HUES6 (cell line): ENCODE results near the gene MED17.
"Not testable (repeated sequence)": the region's sequence is repeated elsewhere in the genome, so short reads cannot be mapped to it uniquely, and the experiment has no call there.

ENCODE experiments used
- H3K27ac ChIP-seq: 2 replicates; pipeline ENCODE4 v1.7.0; 2013; ENCODE audit warnings: low read depth, mild to moderate bottlenecking, low read length, inconsistent platforms
- H3K27me3 ChIP-seq: 2 replicates; pipeline ENCODE4 v1.6.1; 2013; ENCODE audit warnings: low read length; ENCODE audit not compliant: control insufficient read depth, insufficient read depth
- H3K36me3 ChIP-seq: 2 replicates; pipeline ENCODE4 v1.6.1; 2013; ENCODE audit warnings: low read length; ENCODE audit not compliant: control insufficient read depth, insufficient read depth
- H3K4me1 ChIP-seq: 2 replicates; pipeline ENCODE4 v1.6.1; 2013; ENCODE audit warnings: low read length; ENCODE audit not compliant: control insufficient read depth, insufficient read depth
- H3K4me3 ChIP-seq: 2 replicates; pipeline ENCODE4 v1.5.1; 2013; ENCODE audit warnings: low read depth, low read length
- H3K9ac ChIP-seq: one replicate; pipeline ENCODE4 v1.6.1; 2013; ENCODE audit warnings: mild to moderate bottlenecking, low read length
- H3K9me3 ChIP-seq: 2 replicates; pipeline ENCODE4 v1.6.1; 2013; ENCODE audit warnings: low read depth, low read length; ENCODE audit not compliant: control insufficient read depth, insufficient read depth

Gene MED17

GRCh38 chr11:93759123-93759522, 25.0 kb upstream of the MED17 start:
- H3K27ac ChIP-seq, H3K4me1 ChIP-seq, H3K27me3 ChIP-seq, H3K9ac ChIP-seq, H3K9me3 ChIP-seq, H3K4me3 ChIP-seq: not testable (repeated sequence)
- peaks cover 72% of the 10 kb centered on the region for H3K36me3 ChIP-seq

- Histone ChIP-seq H3K27me3 (no peaks in the 10 kb centered on the region), H3K9me3 (no peaks in the 10 kb centered on the region), H3K27ac (no peak overlapping the region), H3K4me3 (no peak overlapping the region), H3K4me1 (no peaks in the 10 kb centered on the region), H3K36me3 (peaks cover 51% of the 10 kb centered on the region), H3K9ac (no peak overlapping the region)
Observed at GRCh38 chr11:93761910-93762309, 22.2 kb upstream of the MED17 start.

DNA sequence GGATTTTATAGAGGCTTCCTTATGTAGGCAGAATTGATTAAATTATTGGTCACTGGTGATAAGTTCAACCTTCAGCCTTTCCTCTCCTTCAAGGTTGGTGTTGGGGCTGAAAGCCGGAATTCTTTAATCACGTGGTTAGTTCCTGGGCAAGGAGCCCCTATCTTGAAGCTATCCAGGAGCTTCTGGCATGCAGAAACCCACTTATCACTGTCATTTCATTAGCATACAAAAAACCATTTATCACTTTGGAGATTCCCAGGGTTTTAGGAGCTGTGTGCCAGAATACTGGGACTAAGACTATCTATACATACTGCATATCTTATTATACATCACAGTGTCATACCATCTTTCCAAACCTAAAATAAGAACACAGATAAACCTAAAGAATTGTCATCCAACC, 18.5 kb upstream of the MED17 start:
- Histone ChIP-seq H3K9ac (no peak overlapping the region), H3K9me3 (peaks cover 3% of the 10 kb centered on the region; the same call in 1 of the 2 replicates), H3K4me1 (peaks cover 3% of the 10 kb centered on the region; the same call in 1 of the 2 replicates), H3K4me3 (no peak overlapping the region), H3K36me3 (peaks cover 23% of the 10 kb centered on the region), H3K27me3 (no peaks in the 10 kb centered on the region), H3K27ac (no peak overlapping the region)

DNA sequence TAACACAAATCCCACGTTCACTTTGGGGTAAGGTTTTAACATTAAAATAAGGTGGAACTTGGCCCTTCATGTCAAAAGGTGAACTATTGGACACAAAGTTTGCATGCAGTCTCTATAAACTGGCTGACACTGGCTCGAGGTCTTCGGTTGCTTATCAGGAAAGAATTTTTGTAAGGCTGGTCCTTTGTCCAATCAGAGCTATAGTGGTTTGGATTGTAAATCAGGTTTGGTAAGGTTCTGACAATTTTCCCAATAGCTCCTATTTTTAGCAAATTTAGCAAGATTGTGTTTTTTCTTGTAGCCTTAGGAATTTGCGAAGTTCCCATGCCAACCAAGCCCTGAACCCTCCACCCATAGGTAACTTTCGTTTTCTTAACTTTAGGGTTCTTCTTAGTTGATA, 17.6 kb upstream of the MED17 start:
- no peak overlapping the region for H3K27ac ChIP-seq
- no peak overlapping the region for H3K9ac ChIP-seq
- H3K4me1 ChIP-seq = peaks cover 3% of the 10 kb centered on the region; the same call in 1 of the 2 replicates
- H3K36me3 ChIP-seq = peaks cover 16% of the 10 kb centered on the region
- no peaks in the 10 kb centered on the region for H3K27me3 ChIP-seq
- no peak overlapping the region for H3K4me3 ChIP-seq
- H3K9me3 ChIP-seq = peaks cover 3% of the 10 kb centered on the region; the same call in 1 of the 2 replicates

DNA sequence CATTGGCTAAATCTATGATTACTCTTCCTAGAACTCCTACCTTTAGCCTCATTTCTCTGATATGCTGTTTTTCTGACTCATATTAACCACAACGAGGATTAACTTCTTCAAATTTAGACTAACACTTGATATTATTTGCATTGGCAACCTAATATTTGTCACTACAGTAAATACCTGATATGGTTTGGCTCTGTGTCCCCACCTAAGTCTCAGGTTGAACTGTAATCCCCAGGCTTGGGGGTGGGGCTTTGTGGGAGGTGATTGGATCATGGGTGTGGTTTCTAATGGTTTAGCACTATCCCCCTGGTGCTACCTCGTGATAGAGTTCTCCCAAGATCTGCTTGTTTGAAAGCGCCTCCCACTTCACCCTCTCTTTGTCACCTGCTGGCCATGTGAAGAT, 17.1 kb upstream of the MED17 start:
- Histone ChIP-seq H3K4me1 (peaks cover 3% of the 10 kb centered on the region; the same call in 1 of the 2 replicates), H3K4me3 (no peak overlapping the region), H3K36me3 (peaks cover 11% of the 10 kb centered on the region), H3K9me3 (peaks cover 3% of the 10 kb centered on the region; the same call in 1 of the 2 replicates), H3K9ac (no peak overlapping the region), H3K27ac (no peak overlapping the region), H3K27me3 (no peaks in the 10 kb centered on the region)

DNA sequence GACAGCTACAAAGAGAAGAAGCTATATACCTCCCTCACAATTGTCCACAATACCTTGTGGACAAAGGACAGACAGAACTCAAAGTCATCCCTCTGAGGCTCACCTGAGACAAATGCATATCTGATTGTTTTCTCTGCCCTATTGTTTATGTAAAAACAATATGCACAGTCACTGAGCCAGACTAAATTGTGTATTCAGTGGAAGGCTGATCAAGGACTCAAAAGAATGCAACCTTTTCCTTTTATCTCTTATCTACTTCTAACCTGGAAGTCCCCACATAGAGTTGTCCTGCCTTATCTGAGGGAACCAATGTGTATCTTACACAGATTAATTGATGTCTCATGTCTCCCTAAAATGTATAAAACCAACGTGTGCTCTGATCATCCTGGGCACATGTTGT, 13.9 kb upstream of the MED17 start:
- H3K4me3 ChIP-seq = no peak overlapping the region
- peaks cover 3% of the 10 kb centered on the region; the same call in 1 of the 2 replicates for H3K9me3 ChIP-seq
- 0 out of 2 replicates have a peak overlapping the region, but pooled peaks have one; percentile 26 for H3K27ac ChIP-seq
- peaks cover 7% of the 10 kb centered on the region; the same call in 1 of the 2 replicates for H3K4me1 ChIP-seq
- no peaks in the 10 kb centered on the region for H3K27me3 ChIP-seq
- H3K9ac ChIP-seq = no peak overlapping the region
- H3K36me3 ChIP-seq = no peaks in the 10 kb centered on the region

- Histone ChIP-seq H3K4me1 (peaks cover 7% of the 10 kb centered on the region; the same call in 1 of the 2 replicates), H3K4me3 (no peak overlapping the region), H3K9me3 (peaks cover 1% of the 10 kb centered on the region; the same call in 1 of the 2 replicates), H3K27ac (no peak overlapping the region), H3K36me3 (no peaks in the 10 kb centered on the region), H3K27me3 (no peaks in the 10 kb centered on the region), H3K9ac (no peak overlapping the region)
Observed at GRCh38 chr11:93772123-93772522, 12.0 kb upstream of the MED17 start.

DNA sequence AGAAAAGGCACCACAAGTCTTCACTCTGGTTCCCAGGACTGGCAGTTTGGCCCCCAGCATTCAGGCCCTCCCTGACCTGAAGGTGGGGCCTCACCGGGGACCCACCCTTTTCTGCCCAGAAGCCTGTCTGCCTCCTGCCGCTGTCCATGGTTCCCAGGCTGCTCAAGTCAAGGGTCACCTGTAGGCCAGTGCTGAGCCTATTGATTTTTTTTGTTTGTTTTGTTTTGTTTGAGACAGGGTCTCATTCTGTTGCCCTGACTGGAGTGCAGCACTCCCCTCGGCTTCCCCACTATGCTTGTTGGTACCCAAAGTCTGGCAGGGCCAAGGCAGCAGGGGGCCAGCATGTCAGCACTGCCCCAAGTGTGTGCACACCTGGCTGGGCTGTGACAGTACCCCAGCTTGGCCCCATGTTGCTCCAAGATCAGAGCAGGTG, 11.0 kb upstream of the MED17 start:
- peaks cover 7% of the 10 kb centered on the region; the same call in 1 of the 2 replicates for H3K4me1 ChIP-seq
- H3K36me3 ChIP-seq = no peaks in the 10 kb centered on the region
- H3K9me3 ChIP-seq = no peaks in the 10 kb centered on the region
- no peaks in the 10 kb centered on the region for H3K27me3 ChIP-seq
- no peak overlapping the region for H3K27ac ChIP-seq
- H3K4me3 ChIP-seq = no peak overlapping the region
- H3K9ac ChIP-seq = no peak overlapping the region

DNA sequence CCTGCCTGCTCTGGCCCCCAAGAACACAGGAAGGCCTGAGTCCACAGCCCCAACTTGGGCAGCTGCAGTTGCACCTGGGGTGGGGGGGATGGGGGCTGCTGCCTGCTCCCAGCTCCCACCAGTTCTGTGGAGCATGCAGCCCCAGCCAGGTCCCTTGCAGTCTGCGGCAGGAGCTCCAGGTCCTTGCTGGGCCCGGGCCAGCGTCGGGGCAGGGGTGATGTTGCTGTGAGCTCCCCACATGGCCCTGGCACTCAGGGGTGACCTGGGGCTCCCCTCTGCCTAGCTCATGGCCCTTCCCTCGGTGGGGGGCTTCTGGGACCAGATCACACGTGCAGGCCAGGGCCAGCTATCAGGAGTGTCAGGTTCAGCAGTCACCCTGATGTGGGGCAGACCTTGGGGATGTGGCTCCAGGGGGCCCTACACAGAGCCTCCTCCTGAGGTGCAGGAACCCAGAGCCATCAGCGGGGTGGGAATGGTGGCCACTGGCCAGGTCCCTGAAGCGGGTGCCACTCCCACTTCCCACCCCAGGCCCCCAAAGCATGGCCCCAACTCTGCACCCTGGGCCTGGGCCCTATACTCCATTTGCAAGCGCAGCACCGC, 10.4 kb upstream of the MED17 start:
- H3K4me3 ChIP-seq = no peak overlapping the region
- H3K9me3 ChIP-seq = no peaks in the 10 kb centered on the region
- H3K27ac ChIP-seq = no peak overlapping the region
- H3K27me3 ChIP-seq = no peaks in the 10 kb centered on the region
- peaks cover 7% of the 10 kb centered on the region; the same call in 1 of the 2 replicates for H3K4me1 ChIP-seq
- H3K36me3 ChIP-seq = no peaks in the 10 kb centered on the region
- no peak overlapping the region for H3K9ac ChIP-seq

DNA sequence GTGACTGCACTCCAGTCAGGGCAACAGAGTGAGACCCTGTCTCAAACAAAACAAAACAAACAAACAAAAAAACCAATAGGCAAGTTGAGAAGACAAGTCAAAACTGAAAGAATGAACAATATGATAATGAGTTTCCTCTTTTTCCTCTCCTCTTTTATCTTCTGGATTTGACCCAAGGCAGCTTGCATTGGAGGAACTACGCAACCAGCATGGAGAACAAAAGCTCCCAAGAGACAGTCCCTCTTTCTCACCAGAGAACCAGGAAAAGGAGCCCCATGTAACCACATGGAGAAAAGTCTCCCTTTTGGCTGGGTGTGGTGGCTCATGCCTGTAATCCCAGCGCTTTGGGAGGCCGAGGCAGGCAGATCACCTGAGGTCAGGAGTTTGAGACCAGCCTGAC, 9.5 kb upstream of the MED17 start:
- H3K9ac ChIP-seq, H3K27me3 ChIP-seq, H3K4me1 ChIP-seq, H3K4me3 ChIP-seq, H3K36me3 ChIP-seq, H3K9me3 ChIP-seq, H3K27ac ChIP-seq: not testable (repeated sequence)

- H3K4me1 ChIP-seq = peaks cover 4% of the 10 kb centered on the region; the same call in 1 of the 2 replicates
- H3K27me3 ChIP-seq = no peaks in the 10 kb centered on the region
- H3K9ac ChIP-seq = no peak overlapping the region
- H3K36me3 ChIP-seq = no peaks in the 10 kb centered on the region
- H3K9me3 ChIP-seq = no peaks in the 10 kb centered on the region
- H3K27ac ChIP-seq = no peak overlapping the region
- H3K4me3 ChIP-seq = no peak overlapping the region
Observed at GRCh38 chr11:93775289-93775688, 8.8 kb upstream of the MED17 start.
